ENCODE measurements around the gene EHBP1.

DNA sequence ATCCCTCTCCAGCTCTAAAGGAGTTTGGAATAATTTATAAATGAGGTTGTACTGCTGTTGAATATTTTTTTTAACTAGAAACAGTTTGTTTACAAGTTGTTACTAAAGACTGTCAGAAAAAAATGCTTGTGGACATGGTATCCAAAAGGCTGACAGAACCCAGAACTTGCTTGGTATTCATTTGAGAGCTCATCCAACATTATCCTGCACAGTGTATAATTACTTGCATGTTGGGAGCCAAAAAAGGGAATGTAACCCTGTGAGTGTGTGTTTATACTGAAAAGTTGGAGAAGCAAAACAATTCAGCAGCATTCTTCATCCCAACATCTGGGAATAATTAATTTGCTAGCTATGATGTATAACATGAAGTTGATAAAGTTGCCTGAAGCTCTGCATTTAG is 42.1 kb upstream of the EHBP1 start:
- TF ChIP-seq CTCF (IDR thresholded peaks at IDR 0.05) (no peak), POLR2A (IDR thresholded peaks at IDR 0.05) (no peak)
